Measurements from ENCODE around the gene CAMSAP2. TPM values are rescaled to one million over a fixed set of nuclear protein-coding genes. Genes with fewer than 3 reads are reported as not detected.

The CAMSAP2 gene, protein sequence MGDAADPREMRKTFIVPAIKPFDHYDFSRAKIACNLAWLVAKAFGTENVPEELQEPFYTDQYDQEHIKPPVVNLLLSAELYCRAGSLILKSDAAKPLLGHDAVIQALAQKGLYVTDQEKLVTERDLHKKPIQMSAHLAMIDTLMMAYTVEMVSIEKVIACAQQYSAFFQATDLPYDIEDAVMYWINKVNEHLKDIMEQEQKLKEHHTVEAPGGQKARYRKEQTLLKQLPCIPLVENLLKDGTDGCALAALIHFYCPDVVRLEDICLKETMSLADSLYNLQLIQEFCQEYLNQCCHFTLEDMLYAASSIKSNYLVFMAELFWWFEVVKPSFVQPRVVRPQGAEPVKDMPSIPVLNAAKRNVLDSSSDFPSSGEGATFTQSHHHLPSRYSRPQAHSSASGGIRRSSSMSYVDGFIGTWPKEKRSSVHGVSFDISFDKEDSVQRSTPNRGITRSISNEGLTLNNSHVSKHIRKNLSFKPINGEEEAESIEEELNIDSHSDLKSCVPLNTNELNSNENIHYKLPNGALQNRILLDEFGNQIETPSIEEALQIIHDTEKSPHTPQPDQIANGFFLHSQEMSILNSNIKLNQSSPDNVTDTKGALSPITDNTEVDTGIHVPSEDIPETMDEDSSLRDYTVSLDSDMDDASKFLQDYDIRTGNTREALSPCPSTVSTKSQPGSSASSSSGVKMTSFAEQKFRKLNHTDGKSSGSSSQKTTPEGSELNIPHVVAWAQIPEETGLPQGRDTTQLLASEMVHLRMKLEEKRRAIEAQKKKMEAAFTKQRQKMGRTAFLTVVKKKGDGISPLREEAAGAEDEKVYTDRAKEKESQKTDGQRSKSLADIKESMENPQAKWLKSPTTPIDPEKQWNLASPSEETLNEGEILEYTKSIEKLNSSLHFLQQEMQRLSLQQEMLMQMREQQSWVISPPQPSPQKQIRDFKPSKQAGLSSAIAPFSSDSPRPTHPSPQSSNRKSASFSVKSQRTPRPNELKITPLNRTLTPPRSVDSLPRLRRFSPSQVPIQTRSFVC (N-terminal part only)
- 24.3 and 33.6 TPM in 2 replicates for total RNA-seq (2014; rRNA removed; shearing (Covaris generic); ENCODE audit: low replicate concordance)

DNA sequence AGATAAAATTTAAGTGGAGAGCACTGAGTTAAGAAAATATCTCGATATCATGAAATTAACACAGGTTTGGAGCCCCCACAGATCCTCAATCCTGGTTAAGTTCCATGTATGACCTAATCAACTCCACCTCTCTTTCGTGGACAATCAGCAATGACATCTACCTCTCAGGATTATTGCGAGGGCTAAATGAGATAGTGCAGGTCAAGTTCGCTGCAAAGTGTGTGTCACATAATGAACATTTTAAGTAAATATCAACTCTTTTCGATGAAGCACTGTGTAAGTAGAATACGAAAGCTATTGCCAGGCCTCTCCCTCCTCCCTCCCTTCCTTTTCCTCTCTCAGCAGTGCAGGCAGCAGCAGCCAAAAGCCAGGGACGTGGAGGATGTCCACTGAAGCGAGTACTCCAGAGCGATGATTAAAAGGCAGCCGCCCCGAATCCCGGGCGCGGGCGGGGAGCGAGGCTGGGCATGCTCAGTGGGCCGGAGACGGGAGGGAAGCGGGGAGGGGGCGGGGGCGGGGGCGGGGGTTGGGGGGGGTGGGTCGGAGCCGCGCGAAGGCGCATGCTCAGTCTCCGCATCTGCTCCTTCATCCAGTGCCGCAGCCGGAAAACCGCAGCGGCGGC is at the start of gene CAMSAP2:
CAMSAP2 (plus strand) TSS at position 567 of the 622 bp plus-strand sequence. CDS start 935 bp downstream, outside the sequence.
- Histone ChIP-seq H3K36me3 (peaks cover 16% of the 10 kb centered on the region), H3K4me3 (peak within 1 kb of the TSS; percentile 91), H3K9me3 (no peaks in the 10 kb centered on the region), H3K27me3 (no peaks in the 10 kb centered on the region)
- peak; percentile 97 for DNase-seq

DNA sequence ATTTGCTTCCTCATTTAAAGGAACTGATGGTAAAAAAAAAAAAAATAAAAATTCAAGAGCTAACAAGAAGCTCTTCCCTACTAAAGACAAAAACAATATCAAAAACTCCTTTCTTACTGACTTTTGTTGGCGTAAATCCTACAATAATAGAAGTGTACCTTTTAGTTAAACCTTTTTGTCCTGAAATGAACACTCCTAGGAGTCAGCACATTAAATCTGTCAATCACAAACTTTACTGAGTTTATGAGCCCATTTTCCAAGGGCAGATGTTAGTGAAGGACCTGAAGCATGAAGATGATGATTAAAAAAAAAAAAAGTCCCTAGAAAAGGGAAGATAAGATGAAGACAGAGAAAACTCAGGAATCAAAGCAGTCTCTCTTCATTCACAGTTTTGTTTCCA is 46.4 kb upstream of the CAMSAP2 start:
- no peaks in the 10 kb centered on the region for H3K36me3 ChIP-seq
- DNase-seq = no peak
- H3K27me3 ChIP-seq = no peaks in the 10 kb centered on the region
- H3K9me3 ChIP-seq = no peaks in the 10 kb centered on the region
- no peak overlapping the region for H3K4me3 ChIP-seq

DNA sequence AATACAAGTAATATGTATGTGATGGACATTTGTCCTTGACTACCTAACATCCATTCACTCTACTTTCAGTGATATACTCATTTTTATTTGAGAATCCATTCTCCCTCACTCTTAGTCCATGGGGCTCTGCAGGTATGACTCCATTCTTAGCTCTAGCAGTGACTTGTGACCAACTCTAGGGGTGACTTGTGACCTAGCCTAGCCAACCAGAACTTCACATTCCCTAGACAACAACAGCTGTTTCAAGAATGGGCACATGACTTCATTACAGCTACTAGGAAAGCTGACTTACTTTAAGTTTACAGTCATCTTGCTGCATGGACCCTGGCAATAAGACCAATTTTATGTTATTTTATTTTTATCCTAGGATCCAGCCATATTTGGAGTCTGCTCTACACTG is 45.4 kb upstream of the CAMSAP2 start:
- Histone ChIP-seq H3K9me3 (no peaks in the 10 kb centered on the region), H3K36me3 (no peaks in the 10 kb centered on the region), H3K4me3 (no peak overlapping the region), H3K27me3 (no peaks in the 10 kb centered on the region)
- DNase-seq = no peak

DNA sequence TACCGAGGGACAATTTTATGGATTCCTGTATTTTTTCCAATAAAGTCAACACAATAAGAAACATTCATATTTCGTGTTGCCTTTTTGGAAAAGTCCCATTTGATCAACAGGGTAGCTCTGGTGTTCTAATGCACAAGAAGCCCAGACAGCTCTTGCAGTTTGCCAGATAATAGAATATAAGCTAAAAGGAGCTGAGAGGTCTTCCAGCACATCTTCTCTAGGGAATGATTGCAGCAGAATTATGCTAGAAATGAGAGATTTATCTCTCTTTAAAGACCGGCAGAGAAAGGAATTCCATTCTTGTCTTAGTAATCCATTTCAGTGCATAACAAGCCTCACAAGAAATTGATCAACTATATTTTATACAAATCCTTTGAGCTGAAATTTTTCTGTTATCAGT is 44.0 kb upstream of the CAMSAP2 start:
- no peak for DNase-seq
- Histone ChIP-seq H3K4me3 (no peak overlapping the region), H3K36me3 (no peaks in the 10 kb centered on the region), H3K9me3 (no peaks in the 10 kb centered on the region), H3K27me3 (no peaks in the 10 kb centered on the region)

DNA sequence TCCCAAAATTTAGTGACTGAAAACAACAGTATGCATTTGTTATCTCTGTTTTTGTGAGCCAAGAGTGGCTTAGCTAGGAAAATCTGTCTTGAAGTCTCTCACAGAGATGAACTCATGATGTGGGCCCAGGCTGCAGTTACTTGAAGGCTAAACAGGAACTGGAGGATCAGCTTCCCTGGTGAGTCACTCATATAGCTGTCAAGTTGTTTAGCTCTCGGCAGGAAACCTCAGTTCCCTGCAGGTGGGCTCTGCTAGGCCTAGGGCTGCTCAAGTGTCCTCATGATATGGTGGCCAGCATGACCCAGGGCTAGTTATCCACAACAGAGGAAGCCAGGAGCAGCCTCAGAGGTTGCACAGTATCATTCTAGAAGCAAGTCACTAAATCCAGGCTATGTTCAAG is 38.8 kb upstream of the CAMSAP2 start:
- H3K9me3 ChIP-seq = no peaks in the 10 kb centered on the region
- no peaks in the 10 kb centered on the region for H3K36me3 ChIP-seq
- no peak overlapping the region for H3K4me3 ChIP-seq
- no peaks in the 10 kb centered on the region for H3K27me3 ChIP-seq
- DNase-seq = peak; percentile 79

DNA sequence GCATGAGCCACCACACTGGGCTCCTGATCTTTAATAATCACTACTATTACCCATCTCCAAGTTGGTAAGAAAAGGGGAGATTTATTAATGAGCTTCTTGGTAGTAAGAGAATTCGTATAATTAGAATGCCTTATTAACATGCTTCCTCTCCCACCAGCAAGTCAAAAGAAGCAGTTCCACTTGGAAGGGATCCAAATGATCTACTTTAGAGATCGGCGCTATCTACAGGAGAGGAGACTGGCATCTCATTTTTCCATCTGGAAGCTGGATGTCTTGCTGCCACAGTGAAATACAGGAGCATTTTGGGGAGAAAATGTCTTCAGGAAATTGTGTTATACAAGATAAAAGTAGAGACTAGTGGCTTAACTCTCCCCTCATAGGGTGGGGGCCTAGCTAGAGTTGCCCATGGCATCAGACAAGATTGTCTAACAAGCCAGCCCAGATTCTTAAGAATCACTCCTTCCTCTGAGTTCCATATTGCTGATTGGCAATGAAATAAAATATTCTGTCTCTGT is 33.6 kb upstream of the CAMSAP2 start:
- Histone ChIP-seq H3K4me3 (no peak overlapping the region), H3K9me3 (no peaks in the 10 kb centered on the region), H3K27me3 (no peaks in the 10 kb centered on the region), H3K36me3 (no peaks in the 10 kb centered on the region)
- DNase-seq = no peak

DNA sequence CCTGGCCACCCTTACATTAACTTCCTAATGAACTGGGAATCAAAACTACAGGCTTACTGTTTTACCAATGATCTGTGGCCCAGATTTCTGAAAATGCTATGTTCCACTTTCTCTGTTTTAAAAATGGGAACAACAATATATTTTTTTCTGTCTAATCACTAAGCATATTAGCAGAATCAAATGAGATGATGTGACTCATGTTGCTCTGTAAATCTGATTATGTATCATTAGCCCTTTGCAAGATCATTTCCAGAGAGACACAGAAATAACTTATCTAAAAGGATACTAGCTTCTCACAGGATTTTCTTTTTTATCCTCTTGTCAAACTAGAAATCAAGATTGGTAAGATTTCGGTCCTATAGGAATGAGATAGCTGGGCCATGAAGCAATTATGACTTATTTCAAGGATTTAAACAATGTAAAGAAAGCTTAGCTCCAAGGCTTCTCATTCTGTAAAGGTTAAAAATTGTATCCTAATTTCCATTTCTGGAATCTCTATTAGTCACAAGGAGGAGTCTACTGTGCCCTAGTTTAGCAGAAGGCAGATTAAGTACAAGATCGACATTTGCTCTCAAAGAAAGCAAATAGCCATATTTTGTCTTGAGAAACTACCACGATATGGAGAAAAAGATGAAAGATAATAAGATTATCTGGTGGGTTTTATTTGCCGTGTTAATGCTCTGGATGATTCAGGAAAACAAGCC is 32.4 kb upstream of the CAMSAP2 start:
- H3K36me3 ChIP-seq = no peaks in the 10 kb centered on the region
- H3K27me3 ChIP-seq = no peaks in the 10 kb centered on the region
- H3K9me3 ChIP-seq = no peaks in the 10 kb centered on the region
- no peak for DNase-seq
- no peak overlapping the region for H3K4me3 ChIP-seq

DNA sequence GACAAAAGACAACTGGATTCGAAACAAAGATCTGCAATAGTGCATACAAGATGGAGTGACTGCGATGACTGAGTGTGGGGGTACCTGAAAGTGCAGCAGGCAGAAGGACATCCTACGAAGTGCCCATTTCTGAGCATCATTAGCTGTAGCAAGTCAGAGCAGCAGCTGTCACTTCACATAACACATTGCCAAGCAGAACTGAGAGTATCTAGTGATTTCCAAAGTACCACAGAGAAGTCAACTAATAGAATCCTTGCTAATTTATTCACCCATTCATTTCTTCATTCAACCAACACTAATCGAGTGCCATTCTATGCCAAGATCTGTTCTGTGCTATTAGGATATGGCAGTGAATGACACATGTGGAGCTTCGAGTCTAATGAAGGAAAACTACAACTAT is 31.6 kb upstream of the CAMSAP2 start:
- Histone ChIP-seq H3K36me3 (no peaks in the 10 kb centered on the region), H3K27me3 (no peaks in the 10 kb centered on the region), H3K9me3 (no peaks in the 10 kb centered on the region), H3K4me3 (no peak overlapping the region)
- no peak for DNase-seq

DNA sequence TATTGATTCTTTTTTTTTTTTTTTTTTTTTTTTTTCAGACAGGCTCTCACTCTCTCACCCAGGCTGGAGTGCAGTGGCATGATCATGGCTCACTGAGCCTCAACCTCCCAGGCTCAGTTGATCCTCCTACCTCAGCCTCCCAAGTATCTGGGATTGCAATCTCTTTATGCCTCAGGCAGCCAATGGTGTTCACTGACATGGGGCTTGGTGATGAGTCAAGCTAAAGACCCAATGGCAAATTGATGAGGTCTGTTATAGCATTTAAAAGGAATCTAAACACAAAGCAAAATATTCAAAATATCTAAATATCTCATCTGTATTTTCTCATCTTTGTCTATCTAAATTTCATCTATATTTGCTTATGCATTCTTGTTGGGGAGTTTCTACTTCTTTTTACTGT is 30.5 kb upstream of the CAMSAP2 start:
- Histone ChIP-seq H3K4me3 (no peak overlapping the region), H3K36me3 (no peaks in the 10 kb centered on the region), H3K9me3 (no peaks in the 10 kb centered on the region), H3K27me3 (no peaks in the 10 kb centered on the region)
- DNase-seq = no peak

DNA sequence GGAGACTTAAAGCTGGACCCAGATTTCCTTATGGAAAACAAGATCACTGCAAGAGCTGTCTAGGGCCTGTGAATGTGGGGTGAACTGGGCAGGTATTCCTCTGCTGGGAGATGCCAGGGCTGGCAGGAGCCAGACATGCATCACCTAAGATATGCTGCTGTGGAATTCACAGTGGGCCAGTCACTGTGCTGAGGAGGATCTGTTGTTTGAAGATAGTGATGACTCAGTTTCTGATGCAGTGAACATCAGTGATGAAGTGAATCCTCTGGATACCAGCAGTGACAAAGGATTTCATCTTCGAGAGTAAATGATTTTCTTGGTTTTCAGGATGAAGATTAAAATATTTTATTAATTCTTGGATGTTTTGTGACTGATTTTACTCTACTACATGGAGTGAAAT is 29.9 kb upstream of the CAMSAP2 start:
- Histone ChIP-seq H3K36me3 (no peaks in the 10 kb centered on the region), H3K9me3 (no peaks in the 10 kb centered on the region), H3K4me3 (no peak overlapping the region), H3K27me3 (no peaks in the 10 kb centered on the region)
- no peak for DNase-seq

DNA sequence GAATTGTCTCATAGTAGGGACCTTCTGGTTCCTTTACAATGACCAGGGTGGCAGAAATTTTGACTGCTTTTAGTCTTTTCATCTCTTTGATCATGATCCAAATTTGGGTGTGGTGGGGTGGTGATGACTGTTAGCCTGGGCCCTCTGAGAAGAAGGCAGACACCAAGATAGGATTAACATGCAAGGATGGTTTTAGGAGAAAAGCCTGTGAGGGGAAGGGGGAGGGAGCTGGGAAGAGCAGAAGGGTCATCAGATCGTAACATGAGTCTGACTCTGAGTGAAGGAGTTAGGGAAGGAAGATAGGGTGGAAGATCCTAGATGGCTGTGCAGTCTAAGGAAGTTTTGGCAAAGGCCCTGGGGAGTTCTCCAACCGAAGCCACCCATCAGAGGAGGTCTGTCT is 28.5 kb upstream of the CAMSAP2 start:
- DNase-seq = no peak
- Histone ChIP-seq H3K27me3 (no peaks in the 10 kb centered on the region), H3K36me3 (no peaks in the 10 kb centered on the region), H3K4me3 (no peak overlapping the region), H3K9me3 (no peaks in the 10 kb centered on the region)

DNA sequence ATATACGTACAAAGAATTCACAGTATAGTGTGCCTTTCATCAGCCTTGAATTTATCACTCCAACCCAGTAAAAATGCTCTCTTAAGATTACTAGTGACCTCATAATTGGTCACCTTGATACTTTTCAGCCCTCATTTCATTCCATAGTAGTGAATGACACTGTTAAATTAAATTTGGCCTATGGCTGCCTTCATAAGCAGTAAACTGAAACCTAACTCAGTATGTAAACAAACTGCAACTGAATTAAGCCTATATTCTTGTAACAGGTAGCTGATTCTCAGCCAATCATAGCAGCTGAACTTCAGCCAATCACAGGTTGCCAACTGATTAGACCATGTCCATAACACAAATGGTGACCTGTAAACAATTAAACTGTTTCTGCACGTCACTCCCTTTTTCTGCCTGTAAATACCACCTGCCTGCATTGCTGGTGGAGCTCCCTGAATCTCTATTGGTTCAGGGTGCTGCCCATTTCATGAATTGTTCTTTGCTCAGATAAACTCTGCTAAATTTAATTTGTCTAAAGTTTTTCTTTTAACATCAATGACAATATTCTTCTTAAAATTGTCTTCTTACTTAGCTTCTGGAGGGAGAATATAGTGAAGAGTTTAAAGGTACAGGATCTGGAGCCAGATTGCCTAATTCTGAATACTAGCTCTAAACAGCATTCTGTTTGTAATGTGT is 24.0 kb upstream of the CAMSAP2 start:
- H3K9me3 ChIP-seq = no peaks in the 10 kb centered on the region
- no peak for DNase-seq
- H3K4me3 ChIP-seq = no peak overlapping the region
- H3K36me3 ChIP-seq = no peaks in the 10 kb centered on the region
- H3K27me3 ChIP-seq = no peaks in the 10 kb centered on the region

DNA sequence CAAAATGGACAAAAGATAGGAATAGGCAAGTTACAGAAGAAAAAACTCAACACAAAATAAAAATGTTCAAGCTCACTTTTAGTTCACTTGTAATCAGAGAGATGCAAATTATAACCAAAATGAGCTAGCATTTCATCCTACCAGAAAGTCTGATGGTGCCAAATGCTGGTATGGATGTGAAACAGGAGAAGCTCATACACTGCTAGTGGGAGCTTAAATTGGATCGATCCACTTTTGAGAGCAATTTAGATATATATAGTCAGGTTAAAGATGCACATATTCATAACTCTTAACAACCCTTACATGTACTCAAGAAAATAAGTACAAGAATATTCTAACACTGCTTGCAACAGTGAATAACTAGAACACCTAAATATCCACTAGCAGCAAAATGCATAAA is 18.5 kb upstream of the CAMSAP2 start:
- Histone ChIP-seq H3K9me3 (no peaks in the 10 kb centered on the region), H3K36me3 (no peaks in the 10 kb centered on the region), H3K4me3 (no peak overlapping the region), H3K27me3 (no peaks in the 10 kb centered on the region)
- DNase-seq = no peak

DNA sequence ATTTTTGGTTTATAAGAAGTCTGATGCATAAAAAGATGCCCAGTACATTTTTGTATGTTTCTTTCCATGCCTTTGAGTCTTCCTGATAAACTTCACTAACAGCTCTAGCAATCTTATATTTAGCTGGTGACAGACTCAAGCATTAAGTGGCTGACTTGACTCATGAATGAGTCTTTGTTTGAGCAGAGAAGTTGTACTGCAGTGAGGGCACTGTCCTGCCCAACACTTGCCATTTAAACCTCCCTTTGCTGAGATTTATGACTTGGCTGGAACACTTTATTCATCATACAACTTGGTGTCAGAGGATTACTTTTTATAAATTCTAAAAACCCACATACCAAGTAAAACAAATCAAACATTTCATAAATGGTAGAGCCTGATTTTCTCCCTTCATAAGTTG is 14.6 kb upstream of the CAMSAP2 start:
- no peaks in the 10 kb centered on the region for H3K27me3 ChIP-seq
- H3K4me3 ChIP-seq = no peak overlapping the region
- DNase-seq = peak; percentile 45
- no peaks in the 10 kb centered on the region for H3K36me3 ChIP-seq
- H3K9me3 ChIP-seq = no peaks in the 10 kb centered on the region

DNA sequence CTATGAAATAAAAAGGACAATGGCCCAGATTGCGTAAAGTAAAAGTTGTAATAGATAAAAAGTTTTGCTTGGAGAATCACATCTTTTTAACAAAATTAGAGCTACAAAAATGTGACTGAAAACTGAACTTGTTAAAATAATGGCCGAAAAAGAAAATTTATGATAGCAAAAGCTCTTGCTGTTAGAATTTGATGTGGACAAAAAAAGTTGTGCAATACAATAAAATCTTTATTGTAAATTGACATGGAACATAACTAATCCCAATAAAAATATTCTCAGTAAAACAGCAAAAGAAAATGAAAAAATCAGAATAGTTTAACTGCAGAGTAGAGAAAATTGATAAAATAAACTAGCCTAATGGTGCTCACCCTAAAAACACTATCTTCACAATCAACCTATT is 11.4 kb upstream of the CAMSAP2 start:
- Histone ChIP-seq H3K4me3 (no peak overlapping the region), H3K27me3 (no peaks in the 10 kb centered on the region), H3K9me3 (no peaks in the 10 kb centered on the region), H3K36me3 (no peaks in the 10 kb centered on the region)
- no peak for DNase-seq

DNA sequence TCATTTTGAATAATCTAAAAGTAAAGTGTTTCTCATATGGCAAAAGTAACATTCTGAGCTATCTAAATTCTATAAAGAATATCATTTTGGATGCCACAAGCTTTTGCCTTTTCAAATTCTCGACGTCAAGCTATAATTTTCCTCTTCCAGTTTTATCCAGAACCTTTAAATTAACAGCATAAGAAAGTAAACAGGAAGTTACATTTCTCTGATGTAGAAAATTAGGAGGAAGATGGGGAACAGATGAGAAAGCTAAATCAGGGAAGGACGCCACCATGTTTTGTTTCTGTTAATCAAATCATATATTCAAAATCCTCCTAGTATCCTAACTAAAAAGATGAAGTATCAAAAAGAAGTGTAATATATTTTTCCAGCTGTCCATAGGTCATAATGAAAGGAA is 8.8 kb upstream of the CAMSAP2 start:
- H3K27me3 ChIP-seq = no peaks in the 10 kb centered on the region
- H3K4me3 ChIP-seq = no peak overlapping the region
- H3K36me3 ChIP-seq = no peaks in the 10 kb centered on the region
- H3K9me3 ChIP-seq = no peaks in the 10 kb centered on the region
- DNase-seq = no peak
